Activated CD4-positive, alpha-beta T cell treated with anti-CD3 and anti-CD28 coated beads, Interleukin-2, amount 10 ng/mL, durations not matched to agents 7 days and 5 days (primary cell): ENCODE measurements around the gene INHA. TPM values are rescaled to one million over a fixed set of nuclear protein-coding genes. Genes with fewer than 3 reads are reported as not detected.

Experiments
- CTCF ChIA-PET: fragments of 350-600 bp; sonication (Branson Sonifier 250); formaldehyde crosslinking; loops from one replicate; lab custom pipeline; 2021; ENCODE audit warnings: antibody characterized with exemption; lab: Charles Lee
- POLR2A ChIA-PET: fragments of 350-600 bp; sonication (Branson Sonifier 250); formaldehyde crosslinking; loops from one replicate; lab custom pipeline; 2021; ENCODE audit warnings: antibody characterized with exemption; lab: Charles Lee
- DNase-seq: peaks from one replicate; pipeline ENCODE4 v3.0.0-alpha.2; 2020
- H3K27ac Mint-ChIP-seq: one replicate; pipeline ENCODE4 v1.8.0; 2021; ENCODE audit warnings: mild to moderate bottlenecking, moderate library complexity, mixed read lengths
- H3K27me3 Mint-ChIP-seq: one replicate; pipeline ENCODE4 v1.8.0; 2021; ENCODE audit warnings: mixed read lengths
- H3K36me3 Mint-ChIP-seq: one replicate; pipeline ENCODE4 v1.8.0; 2021; ENCODE audit warnings: low read depth, mixed read lengths
- H3K4me1 Mint-ChIP-seq: one replicate; pipeline ENCODE4 v1.8.0; 2021; ENCODE audit warnings: mixed read lengths
- H3K4me3 Mint-ChIP-seq: one replicate; pipeline ENCODE4 v1.8.0; 2021; ENCODE audit warnings: mild to moderate bottlenecking, moderate library complexity, mixed read lengths
- H3K9me3 Mint-ChIP-seq: one replicate; pipeline ENCODE4 v1.8.0; 2021; ENCODE audit warnings: mixed read lengths
- total RNA-seq, 2 experiments: library from RNA; stranded (reverse); gene quantifications; one replicate each; pipeline ENCODE4 v1.2.3, GENCODE V29; 2021

The INHA gene
- total RNA-seq, 2 experiments from 2014 or later, result not detected

DNA sequence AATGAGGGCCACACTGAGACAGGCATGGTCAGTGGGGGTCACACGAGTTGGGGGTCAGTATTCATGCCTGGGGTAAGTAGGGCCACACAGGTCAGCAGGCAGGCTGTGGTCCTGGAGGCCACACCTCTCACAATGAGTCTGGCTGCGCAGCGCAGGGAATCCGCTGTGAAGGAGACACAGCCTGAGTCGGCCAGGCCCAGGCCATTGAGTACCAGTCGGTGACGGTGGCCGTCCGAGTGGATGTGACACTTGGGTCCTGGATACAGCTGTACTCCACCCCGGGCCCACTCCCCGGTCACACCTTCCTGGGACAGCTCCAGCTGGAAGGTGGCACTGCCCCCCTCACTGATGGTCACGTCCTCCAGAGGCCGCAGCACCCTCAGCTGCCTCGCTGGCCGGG, 17.8 kb upstream of the INHA start:
- ChIA-PET POLR2A (no interaction called here), CTCF (interaction anchor here (1.6 to 5.7 kb wide), 2 partner anchors 11 to 13 kb away, joined by 5 to 25 read pairs; partner anchors contain the start of genes CHPF and TMEM198)
- H3K27me3 Mint-ChIP-seq, result peaks cover 26% of the 10 kb centered on the region
- no peaks in the 10 kb centered on the region for H3K9me3 Mint-ChIP-seq
- DNase-seq, result no peak
- H3K4me1 Mint-ChIP-seq, result peaks cover 2% of the 10 kb centered on the region
- no peak overlapping the region for H3K27ac Mint-ChIP-seq
- no peaks in the 10 kb centered on the region for H3K36me3 Mint-ChIP-seq
- no peak overlapping the region for H3K4me3 Mint-ChIP-seq

DNA sequence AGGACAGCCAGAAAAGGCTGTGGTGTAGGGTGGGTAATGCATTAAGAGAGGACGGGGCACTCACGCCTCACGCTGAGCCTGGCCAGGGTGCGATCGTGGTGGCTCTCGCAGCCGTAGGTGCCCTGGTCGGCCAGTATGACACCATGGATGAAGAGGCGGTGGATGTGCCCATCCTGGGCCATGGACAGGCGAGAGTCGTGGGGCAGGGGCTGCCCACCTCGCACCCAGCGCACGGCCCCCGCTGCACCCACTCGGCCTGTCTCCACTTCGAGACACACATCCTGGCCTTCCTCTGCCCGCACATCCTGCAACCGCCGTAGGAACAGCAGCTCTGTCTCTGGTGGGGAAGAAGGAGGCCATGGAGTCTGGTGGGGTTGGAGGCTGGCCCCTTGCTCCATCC, 16.2 kb upstream of the INHA start:
- no peaks in the 10 kb centered on the region for H3K9me3 Mint-ChIP-seq
- ChIA-PET POLR2A (no interaction called here), CTCF (interaction anchor here (1.0 to 5.7 kb wide), 2 partner anchors 11 to 15 kb away, joined by 3 to 25 read pairs; no protein-coding TSS in a partner anchor)
- no peaks in the 10 kb centered on the region for H3K36me3 Mint-ChIP-seq
- no peak overlapping the region for H3K27ac Mint-ChIP-seq
- H3K4me1 Mint-ChIP-seq, result peaks cover 1% of the 10 kb centered on the region
- H3K4me3 Mint-ChIP-seq, result no peak overlapping the region
- DNase-seq, result no peak
- H3K27me3 Mint-ChIP-seq, result peaks cover 22% of the 10 kb centered on the region

DNA sequence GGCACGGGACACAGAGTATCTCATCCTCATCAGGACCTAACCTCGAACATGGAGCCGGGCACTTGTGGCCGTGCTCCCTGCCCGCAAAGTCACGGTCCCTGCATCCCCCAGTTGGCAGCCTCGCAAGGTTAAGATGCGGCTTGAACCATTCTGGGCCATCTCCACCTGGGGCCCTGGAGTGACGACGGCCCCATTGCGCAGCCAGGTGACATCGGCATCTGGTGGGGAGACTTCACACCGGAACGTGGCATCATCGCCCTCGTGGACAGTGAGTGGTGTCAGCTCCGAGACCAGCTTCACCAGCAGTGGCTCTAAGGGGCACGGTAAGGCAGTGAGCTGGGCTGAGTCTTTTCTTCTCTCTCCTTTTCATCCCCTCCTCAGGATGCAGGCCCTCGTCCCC, 15.7 kb upstream of the INHA start:
- no peak for DNase-seq
- Mint-ChIP-seq H3K36me3 (no peaks in the 10 kb centered on the region), H3K4me1 (no peaks in the 10 kb centered on the region), H3K9me3 (no peaks in the 10 kb centered on the region), H3K27ac (no peak overlapping the region), H3K4me3 (no peak overlapping the region), H3K27me3 (peaks cover 19% of the 10 kb centered on the region)
- ChIA-PET POLR2A (no interaction called here), CTCF (interaction anchor here (1.0 to 2.3 kb wide), 3 partner anchors 11 to 27 kb away, joined by 3 to 11 read pairs (median 3); no protein-coding TSS in a partner anchor)

DNA sequence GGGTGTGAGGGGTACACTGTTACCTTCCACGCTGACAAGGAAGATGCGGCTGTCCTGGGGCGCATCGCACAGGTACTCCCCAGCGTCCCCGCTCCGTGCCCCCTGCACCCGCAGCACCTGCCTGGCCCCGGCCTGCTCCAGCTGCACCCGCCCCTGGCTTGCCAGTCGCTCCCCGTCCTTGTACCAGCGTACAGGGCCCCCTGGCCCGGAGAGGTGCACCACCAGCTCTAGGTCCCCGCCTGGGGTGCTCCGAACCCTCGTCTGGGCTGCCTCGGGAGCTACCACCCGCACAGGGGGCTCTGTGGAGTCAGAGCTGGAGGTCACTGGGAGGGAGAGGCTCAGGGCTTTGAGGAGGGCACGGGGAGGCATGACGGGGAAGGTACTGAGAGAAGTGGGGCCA, 14.8 kb upstream of the INHA start:
- peaks cover 14% of the 10 kb centered on the region for H3K27me3 Mint-ChIP-seq
- ChIA-PET CTCF (interaction anchor here (1.5 to 2.3 kb wide), 2 partner anchors 16 to 27 kb away, joined by 3 to 11 read pairs; no protein-coding TSS in a partner anchor), POLR2A (no interaction called here)
- no peak overlapping the region for H3K27ac Mint-ChIP-seq
- no peaks in the 10 kb centered on the region for H3K36me3 Mint-ChIP-seq
- DNase-seq, result no peak
- no peak overlapping the region for H3K4me3 Mint-ChIP-seq
- no peaks in the 10 kb centered on the region for H3K9me3 Mint-ChIP-seq
- H3K4me1 Mint-ChIP-seq, result no peaks in the 10 kb centered on the region

DNA sequence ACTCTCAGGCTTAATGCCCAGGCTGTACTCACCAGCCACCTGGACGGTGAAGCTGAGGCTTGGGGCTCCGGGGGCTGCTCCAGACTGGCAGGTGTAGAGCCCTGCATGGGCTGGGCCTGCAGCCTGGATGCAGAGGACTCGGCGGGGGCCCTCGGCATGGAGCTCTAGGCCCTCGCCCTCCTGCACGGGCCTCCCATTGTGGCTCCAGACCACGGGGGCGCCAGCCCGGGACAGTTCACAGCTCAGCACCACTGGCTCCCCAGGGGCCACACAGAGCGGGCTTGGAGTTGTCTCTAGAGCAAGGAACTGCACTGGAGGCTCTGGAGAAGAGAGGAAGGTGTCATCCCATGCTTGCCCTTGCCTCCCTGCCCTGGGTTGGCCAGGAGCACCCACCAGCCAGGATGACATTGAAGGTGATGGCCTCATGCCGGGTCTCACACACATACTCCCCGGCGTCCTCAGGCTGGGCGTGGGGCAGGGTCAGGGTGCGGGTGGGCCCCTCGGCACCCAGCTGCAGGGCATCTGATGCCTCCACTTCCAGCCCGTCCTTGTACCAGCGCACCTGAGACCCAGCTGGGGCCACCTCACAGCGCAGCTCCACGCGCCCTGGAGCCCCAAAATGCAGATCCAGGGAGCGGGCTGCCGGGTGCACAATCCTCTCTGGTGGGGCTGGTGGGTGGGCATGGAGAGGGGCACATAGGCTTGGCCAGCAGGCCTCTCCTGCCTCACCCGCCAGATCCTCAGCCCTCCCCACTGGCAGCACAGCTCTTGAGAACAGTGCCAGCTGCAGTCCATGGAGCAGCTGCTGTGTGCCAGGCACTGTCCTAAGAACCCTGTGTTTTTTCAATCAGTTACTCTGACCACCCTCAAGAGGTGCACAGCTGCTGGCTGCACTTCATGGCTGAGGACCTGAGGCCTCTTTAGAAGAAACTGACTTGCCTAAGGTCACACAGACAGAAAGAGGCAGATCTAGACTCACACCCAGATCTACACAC, 14.0 kb upstream of the INHA start:
- POLR2A ChIA-PET, result no interaction called here
- Mint-ChIP-seq H3K9me3 (no peaks in the 10 kb centered on the region), H3K4me1 (no peaks in the 10 kb centered on the region), H3K27ac (no peak overlapping the region), H3K27me3 (peaks cover 13% of the 10 kb centered on the region), H3K36me3 (no peaks in the 10 kb centered on the region), H3K4me3 (no peak overlapping the region)
- CTCF ChIA-PET, result interaction anchor here (1.5 to 2.3 kb wide), 2 partner anchors 16 to 28 kb away, joined by 3 to 11 read pairs; no protein-coding TSS in a partner anchor
- DNase-seq, result no peak

DNA sequence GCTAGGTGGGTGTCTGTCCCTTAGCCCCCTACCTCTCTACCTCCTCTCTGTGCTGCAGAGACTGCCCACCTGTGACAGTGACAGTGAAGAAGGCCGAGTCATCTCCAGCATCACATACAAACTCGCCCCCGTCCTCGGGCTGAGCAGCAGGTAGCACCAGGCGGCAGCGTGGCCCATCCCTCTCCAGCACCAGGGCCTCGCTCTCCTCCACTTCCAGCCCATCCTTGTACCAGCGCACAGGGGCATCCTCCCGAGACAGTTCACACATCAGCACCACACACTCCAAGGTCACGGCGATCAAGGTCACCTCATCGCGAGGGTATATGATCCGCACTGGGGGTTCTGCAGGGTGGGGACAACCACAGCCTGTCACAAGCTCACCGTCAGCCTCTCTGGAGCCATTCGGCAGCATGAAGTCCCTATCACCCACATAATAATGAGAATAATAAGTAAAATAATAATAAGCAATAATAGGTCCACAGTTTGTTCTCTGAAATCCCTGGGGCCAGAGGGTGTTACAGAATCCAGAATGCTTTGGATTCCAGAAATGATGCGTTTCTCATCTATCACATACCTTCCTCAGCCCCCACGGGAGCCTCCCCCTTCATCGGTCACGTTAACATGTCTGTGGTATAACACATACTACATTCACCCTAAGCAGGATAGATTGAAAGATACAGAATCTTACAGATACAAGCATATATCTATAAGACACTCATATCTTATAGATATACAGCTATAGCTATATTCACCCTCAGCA, 12.8 kb upstream of the INHA start:
- Mint-ChIP-seq H3K4me1 (no peaks in the 10 kb centered on the region), H3K27ac (no peak overlapping the region), H3K4me3 (no peak overlapping the region), H3K27me3 (peaks cover 5% of the 10 kb centered on the region), H3K36me3 (no peaks in the 10 kb centered on the region), H3K9me3 (no peaks in the 10 kb centered on the region)
- POLR2A ChIA-PET, result no interaction called here
- no peak for DNase-seq
- CTCF ChIA-PET, result interaction anchor here (0.5 to 2.5 kb wide), 8 partner anchors 9 to 1900 kb away, joined by 3 to 16 read pairs (median 5); partner anchors contain the start of genes CHPF and TMEM198

DNA sequence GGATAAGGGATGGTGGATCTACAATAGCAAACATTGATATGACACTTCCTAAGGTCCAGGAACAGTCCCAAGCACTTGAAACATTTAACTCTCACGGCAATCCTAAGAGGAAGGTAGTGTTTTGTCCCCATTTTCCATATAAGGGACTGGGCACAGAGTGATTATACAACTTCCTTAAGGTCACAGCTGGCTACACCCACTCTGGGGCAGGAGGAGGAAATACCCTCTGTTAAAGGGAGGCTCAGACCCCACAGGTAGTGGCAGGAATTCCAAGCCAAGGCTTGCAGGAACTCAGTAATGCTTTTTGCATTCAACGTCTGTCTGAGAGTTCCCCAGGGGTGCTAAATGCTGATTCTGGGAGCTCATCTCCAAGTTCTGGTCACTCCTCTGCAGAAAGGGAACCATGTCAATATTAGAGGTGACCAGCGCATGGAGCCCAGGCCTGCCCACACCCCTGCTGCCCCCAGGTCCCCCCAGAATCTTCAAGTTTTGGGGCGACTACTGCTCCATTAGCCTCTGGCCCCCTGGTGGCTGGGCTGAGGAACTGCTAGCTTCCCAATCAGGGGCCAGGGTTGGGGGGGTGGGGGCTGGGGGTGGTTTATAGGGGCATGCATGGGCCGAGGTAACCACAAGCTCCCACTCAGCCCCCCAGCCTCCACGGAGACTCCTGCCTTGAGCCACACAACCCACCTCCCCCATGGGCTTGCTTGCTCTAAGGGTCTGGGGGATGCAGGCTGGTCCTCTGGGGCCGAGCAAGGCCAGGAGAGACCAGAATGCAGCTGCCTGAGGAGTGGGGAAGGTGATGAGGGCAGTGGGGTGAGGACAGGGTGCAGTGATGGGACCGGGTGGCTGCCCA, 11.8 kb upstream of the INHA start:
- ChIA-PET POLR2A (no interaction called here), CTCF (interaction anchor here (0.5 to 2.5 kb wide), 12 partner anchors 9 to 1958 kb away, joined by 3 to 16 read pairs (median 4); partner anchors contain the start of genes CHPF and TMEM198)
- H3K36me3 Mint-ChIP-seq, result no peaks in the 10 kb centered on the region
- H3K27me3 Mint-ChIP-seq, result peaks cover 5% of the 10 kb centered on the region
- no peaks in the 10 kb centered on the region for H3K4me1 Mint-ChIP-seq
- no peak for DNase-seq
- H3K27ac Mint-ChIP-seq, result no peak overlapping the region
- no peaks in the 10 kb centered on the region for H3K9me3 Mint-ChIP-seq
- H3K4me3 Mint-ChIP-seq, result no peak overlapping the region

DNA sequence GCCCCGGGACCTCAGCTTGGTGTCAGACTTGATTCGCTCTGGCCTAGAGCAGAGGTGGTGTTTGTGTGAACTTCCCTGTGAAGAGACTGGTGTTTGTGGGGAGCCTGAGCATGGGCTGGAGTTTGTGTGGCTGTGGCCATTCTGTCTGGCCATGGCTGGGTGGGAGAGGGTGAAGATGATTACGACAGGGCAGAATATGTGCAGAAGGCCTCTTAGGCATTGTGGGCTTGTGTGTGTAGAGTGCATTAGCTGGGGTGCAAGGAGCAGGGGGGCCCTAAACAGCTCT, 11.3 kb upstream of the INHA start:
- Mint-ChIP-seq H3K4me3 (no peak overlapping the region), H3K4me1 (no peaks in the 10 kb centered on the region), H3K27me3 (peaks cover 5% of the 10 kb centered on the region), H3K9me3 (no peaks in the 10 kb centered on the region), H3K36me3 (no peaks in the 10 kb centered on the region), H3K27ac (no peak overlapping the region)
- POLR2A ChIA-PET, result no interaction called here
- DNase-seq, result no peak
- CTCF ChIA-PET, result interaction anchor here (0.6 to 2.5 kb wide), 10 partner anchors 10 to 1958 kb away, joined by 3 to 16 read pairs (median 5); partner anchors contain the start of genes CHPF and TMEM198

DNA sequence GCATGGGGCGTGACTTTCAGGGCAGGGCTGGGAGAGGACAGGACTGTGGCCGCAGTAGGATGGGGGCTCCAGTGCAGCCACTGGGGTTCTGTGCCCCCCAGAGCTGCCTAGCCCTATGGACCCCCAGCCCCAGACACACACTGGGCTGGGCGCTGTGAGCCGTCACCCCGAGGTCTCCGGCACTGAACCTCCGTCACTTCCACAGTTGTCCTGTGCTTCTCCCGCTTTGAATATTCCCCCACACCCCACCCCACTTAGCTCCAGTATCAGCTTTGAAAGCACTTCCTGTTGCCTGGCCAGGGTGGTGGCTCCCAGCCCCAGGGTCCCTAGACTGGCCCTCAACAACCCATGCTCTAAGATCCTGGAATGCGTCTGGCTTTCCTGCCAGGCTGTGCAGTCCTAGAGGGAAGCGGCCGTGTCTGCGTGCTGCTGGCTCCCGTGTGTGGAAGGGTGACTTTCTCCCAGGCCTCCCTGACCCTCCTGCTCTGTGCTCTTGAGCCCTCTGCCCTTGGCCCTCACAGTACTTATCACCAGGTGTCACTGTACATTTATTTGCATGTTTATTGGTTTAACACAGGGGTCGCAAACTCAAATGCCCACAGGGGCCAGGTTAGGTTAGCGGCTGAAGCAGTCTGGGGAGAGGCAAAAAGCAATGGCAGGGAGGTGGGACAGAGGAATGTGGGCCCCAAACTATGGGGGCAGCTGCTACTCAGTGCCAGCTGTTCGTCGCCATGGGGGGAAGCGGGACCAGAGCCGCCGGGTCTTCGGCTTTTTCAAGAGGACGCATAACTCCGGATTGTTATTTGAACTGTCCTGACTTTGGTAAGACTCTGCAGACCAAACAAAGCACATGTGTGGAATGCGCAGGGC, 10.7 kb upstream of the INHA start:
- no peaks in the 10 kb centered on the region for H3K4me1 Mint-ChIP-seq
- H3K27ac Mint-ChIP-seq, result no peak overlapping the region
- H3K36me3 Mint-ChIP-seq, result no peaks in the 10 kb centered on the region
- ChIA-PET CTCF (interaction anchor here (1.0 to 2.5 kb wide), 7 partner anchors 9 to 51 kb away, joined by 3 to 16 read pairs (median 6); no protein-coding TSS in a partner anchor), POLR2A (no interaction called here)
- no peaks in the 10 kb centered on the region for H3K9me3 Mint-ChIP-seq
- peaks cover 5% of the 10 kb centered on the region for H3K27me3 Mint-ChIP-seq
- DNase-seq, result no peak
- H3K4me3 Mint-ChIP-seq, result no peak overlapping the region

DNA sequence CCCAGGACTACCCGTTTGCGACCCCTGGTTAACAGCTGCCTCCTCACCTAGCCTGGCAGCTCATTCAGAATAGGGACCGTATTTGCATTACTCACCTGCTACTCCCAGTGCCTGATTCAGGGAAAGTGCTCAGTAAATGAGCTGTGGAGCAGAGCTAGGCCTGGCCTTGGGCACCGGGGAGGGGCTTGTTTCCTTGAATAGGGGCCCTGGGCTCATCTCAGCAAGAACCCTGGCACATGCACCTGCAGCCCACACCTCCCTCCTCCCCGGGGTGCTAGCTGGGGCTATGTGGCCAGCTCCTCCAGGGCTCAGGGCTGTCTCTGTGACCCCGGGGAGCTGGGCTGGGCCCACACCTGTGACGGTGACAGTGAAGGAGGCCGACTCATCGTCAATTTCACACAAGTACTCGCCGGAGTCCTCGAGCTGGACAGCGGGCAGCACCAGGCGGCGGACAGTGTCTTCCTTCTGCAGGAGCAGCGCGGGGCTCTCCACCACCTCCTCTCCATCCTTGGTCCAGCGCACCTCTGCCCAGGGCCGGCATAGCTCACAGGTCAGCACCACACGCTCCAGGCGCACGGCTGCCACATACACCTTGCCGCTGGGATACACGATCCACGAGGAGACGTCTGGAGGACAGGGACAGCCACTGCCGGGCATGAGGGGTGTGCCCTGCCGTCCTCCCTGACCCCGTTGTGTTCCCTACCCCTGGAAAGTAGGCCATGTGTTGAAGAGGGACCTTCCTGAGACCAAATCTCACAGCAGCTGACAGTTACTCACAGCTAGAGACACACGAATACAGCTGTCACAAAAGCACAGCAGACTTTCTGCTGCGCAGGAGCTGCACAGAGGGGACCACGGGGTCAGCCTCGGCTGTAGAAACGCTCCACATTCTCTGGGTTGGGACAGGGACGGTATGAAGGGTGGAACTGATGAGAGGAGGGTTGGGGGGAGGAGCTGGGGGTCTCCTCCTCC, 9.8 kb upstream of the INHA start:
- no peaks in the 10 kb centered on the region for H3K36me3 Mint-ChIP-seq
- POLR2A ChIA-PET, result no interaction called here
- DNase-seq, result no peak
- no peak overlapping the region for H3K4me3 Mint-ChIP-seq
- peaks cover 5% of the 10 kb centered on the region for H3K27me3 Mint-ChIP-seq
- CTCF ChIA-PET, result interaction anchor here (1.1 to 1.5 kb wide), 3 partner anchors 10 to 27 kb away, joined by 3 to 6 read pairs (median 4); no protein-coding TSS in a partner anchor
- H3K27ac Mint-ChIP-seq, result no peak overlapping the region
- no peaks in the 10 kb centered on the region for H3K4me1 Mint-ChIP-seq
- H3K9me3 Mint-ChIP-seq, result no peaks in the 10 kb centered on the region
